Omental fat pad (tissue), 4 donors: ENCODE results near the gene TMED1. TPM values are rescaled to one million over a fixed set of nuclear protein-coding genes. Genes with fewer than 3 reads are reported as not detected.
"Not testable (repeated sequence)": the region's sequence is repeated elsewhere in the genome, so short reads cannot be mapped to it uniquely, and the experiment has no call there.

Experiments used
- ATAC-seq: fragments of 150-250 bp; one replicate; pipeline ENCODE4 v1.9.1; 2016; ENCODE audit warnings: mild to moderate bottlenecking, moderate library complexity; ENCODE audit not compliant: low FRiP score
- DNase-seq: peaks from one replicate; pipeline ENCODE4 v3.0.0-alpha.2; 2019; ENCODE audit warnings: low spot score
- total RNA-seq, 4 donors: library from RNA; depleted of rRNA; stranded (reverse); fragments of >200 nt; gene quantifications; one replicate each; pipeline ENCODE4 v1.1.0, GENCODE V29; 2016
- TF ChIP-seq, protein P1 (sequence below), 3 donors: fragments of 450-650 bp; IDR thresholded peaks; one replicate each; pipeline ENCODE4 v1.5.1; 2016 to 2017; ENCODE audit warnings: antibody characterized with exemption in 3 of 3, mild to moderate bottlenecking in 3 of 3, moderate library complexity in 2 of 3

Gene TMED1
- total RNA-seq, 4 donors from 2014 or later: 30.1 to 35.7 (median 32.4) TPM

- TF ChIP-seq, protein P1, sequence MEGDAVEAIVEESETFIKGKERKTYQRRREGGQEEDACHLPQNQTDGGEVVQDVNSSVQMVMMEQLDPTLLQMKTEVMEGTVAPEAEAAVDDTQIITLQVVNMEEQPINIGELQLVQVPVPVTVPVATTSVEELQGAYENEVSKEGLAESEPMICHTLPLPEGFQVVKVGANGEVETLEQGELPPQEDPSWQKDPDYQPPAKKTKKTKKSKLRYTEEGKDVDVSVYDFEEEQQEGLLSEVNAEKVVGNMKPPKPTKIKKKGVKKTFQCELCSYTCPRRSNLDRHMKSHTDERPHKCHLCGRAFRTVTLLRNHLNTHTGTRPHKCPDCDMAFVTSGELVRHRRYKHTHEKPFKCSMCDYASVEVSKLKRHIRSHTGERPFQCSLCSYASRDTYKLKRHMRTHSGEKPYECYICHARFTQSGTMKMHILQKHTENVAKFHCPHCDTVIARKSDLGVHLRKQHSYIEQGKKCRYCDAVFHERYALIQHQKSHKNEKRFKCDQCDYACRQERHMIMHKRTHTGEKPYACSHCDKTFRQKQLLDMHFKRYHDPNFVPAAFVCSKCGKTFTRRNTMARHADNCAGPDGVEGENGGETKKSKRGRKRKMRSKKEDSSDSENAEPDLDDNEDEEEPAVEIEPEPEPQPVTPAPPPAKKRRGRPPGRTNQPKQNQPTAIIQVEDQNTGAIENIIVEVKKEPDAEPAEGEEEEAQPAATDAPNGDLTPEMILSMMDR (IDR thresholded peaks at IDR 0.05): no peak
- DNase-seq (no peak), ATAC-seq (no peak)
These were observed 12.3 kb upstream of the TMED1 start, which contains the start of gene C19orf38 for GRCh38 chr19:10848230-10848856. Gene C19orf38, plus strand, starts transcription at chr19:10848415. Its CDS starts 94 bp downstream, at chr19:10848509.

GRCh38 chr19:10846500-10847202 is 10.6 kb upstream of the TMED1 start:
- no peak for DNase-seq
- ATAC-seq: no peak
- TF ChIP-seq, protein P1 (IDR thresholded peaks at IDR 0.05): no peak

GRCh38 chr19:10842788-10843187 is 6.8 kb upstream of the TMED1 start:
- DNase-seq (no peak), ATAC-seq (no peak)
- TF ChIP-seq, protein P1 (IDR thresholded peaks at IDR 0.05): no peak

- DNase-seq (no peak), ATAC-seq (no peak)
- TF ChIP-seq, protein P1 (IDR thresholded peaks at IDR 0.05): no peak
These were observed 3.4 kb upstream of the TMED1 start for GRCh38 chr19:10839114-10840050.

- TF ChIP-seq, protein P1 (IDR thresholded peaks at IDR 0.05): no peak
- DNase-seq (no peak), ATAC-seq (no peak)
These were observed 2.4 kb upstream of the TMED1 start for GRCh38 chr19:10838377-10838776.

DNA sequence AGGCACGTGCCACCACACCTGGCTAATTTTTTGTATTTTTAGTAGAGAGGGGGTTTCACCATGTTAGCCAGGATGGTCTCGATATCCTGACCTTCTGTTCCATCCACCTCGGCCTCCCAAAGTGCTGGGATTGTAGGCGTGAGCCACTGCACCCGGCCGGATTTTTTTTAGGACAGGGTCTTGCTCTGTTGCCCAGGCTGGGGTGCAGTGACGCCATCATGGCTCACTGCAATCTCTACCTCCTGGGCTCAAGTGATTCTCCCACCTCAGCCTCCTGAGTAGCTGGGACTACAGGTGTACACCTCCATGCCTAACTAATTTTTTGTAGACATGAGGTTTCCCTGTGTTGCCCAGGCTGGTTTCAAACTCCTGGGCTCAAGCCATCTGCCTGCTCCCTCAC is 1.6 kb upstream of the TMED1 start:
- ATAC-seq, DNase-seq: not testable (repeated sequence)
